Cardiac muscle cell (in vitro differentiated cells and primary cell): ENCODE measurements around the gene DNAH3. TPM values are rescaled to one million over a fixed set of nuclear protein-coding genes. Genes with fewer than 3 reads are reported as not detected.
"Not testable (repeated sequence)": the region's sequence is repeated elsewhere in the genome, so short reads cannot be mapped to it uniquely, and the experiment has no call there.

ENCODE experiments used
- DNase-seq, 2 donors: peaks; one replicate each; pipeline versions ENCODE4 v3.0.0 to v3.0.0-alpha.2; 2010 to 2017; ENCODE audit warnings: low read depth in 1 of 2, low spot score in 1 of 2
- H3K27ac ChIP-seq: fragments of 200-600 bp; sonication (generic); 2 replicates; pipeline ENCODE4 v1.5.1; 2016
- H3K27me3 ChIP-seq: fragments of 200-600 bp; sonication (generic); 2 replicates; pipeline ENCODE4 v1.6.0; 2016; ENCODE audit warnings: control low read depth
- H3K36me3 ChIP-seq: fragments of 200-600 bp; sonication (generic); 2 replicates; pipeline ENCODE4 v1.5.1; 2016; ENCODE audit warnings: control low read depth
- H3K4me1 ChIP-seq: fragments of 200-600 bp; sonication (generic); 2 replicates; pipeline ENCODE4 v1.8.1; 2017; ENCODE audit warnings: low read depth, mild to moderate bottlenecking, mixed run types
- H3K4me3 ChIP-seq: fragments of 200-600 bp; sonication (generic); 2 replicates; pipeline ENCODE4 v1.5.1; 2016; ENCODE audit warnings: mild to moderate bottlenecking
- H3K9me3 ChIP-seq: fragments of 200-600 bp; sonication (generic); 2 replicates; pipeline ENCODE4 v1.5.1; 2017; ENCODE audit warnings: low read depth, mild to moderate bottlenecking, control low read depth
- polyA plus RNA-seq: library from polyadenylated mRNA; unstranded; fragments of >200 nt; fragmentation: Nextera tagmentation; extraction: Ambion mirVana; gene quantifications from 2 replicates; pipeline ENCODE4 v1.2.1, GENCODE V29; 2016
- total RNA-seq: library from RNA; depleted of rRNA; stranded (reverse); fragments of >200 nt; gene quantifications from 2 replicates; pipeline ENCODE4 v1.2.3, GENCODE V29; 2016
- TF ChIP-seq, protein P1 (sequence below): IDR thresholded peaks from 2 replicates; pipeline ENCODE4 v1.5.1; 2012; ENCODE audit warnings: low read depth, mild to moderate bottlenecking, low read length

The DNAH3 gene, protein sequence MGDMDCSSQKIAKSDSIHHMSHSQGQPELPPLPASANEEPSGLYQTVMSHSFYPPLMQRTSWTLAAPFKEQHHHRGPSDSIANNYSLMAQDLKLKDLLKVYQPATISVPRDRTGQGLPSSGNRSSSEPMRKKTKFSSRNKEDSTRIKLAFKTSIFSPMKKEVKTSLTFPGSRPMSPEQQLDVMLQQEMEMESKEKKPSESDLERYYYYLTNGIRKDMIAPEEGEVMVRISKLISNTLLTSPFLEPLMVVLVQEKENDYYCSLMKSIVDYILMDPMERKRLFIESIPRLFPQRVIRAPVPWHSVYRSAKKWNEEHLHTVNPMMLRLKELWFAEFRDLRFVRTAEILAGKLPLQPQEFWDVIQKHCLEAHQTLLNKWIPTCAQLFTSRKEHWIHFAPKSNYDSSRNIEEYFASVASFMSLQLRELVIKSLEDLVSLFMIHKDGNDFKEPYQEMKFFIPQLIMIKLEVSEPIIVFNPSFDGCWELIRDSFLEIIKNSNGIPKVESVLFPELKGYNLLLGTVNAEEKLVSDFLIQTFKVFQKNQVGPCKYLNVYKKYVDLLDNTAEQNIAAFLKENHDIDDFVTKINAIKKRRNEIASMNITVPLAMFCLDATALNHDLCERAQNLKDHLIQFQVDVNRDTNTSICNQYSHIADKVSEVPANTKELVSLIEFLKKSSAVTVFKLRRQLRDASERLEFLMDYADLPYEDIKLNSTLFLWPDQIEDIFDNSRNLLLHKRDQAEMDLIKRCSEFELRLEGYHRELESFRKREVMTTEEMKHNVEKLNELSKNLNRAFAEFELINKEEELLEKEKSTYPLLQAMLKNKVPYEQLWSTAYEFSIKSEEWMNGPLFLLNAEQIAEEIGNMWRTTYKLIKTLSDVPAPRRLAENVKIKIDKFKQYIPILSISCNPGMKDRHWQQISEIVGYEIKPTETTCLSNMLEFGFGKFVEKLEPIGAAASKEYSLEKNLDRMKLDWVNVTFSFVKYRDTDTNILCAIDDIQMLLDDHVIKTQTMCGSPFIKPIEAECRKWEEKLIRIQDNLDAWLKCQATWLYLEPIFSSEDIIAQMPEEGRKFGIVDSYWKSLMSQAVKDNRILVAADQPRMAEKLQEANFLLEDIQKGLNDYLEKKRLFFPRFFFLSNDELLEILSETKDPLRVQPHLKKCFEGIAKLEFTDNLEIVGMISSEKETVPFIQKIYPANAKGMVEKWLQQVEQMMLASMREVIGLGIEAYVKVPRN (N-terminal part only)
- 0.39 TPM in 1 of 2 replicates, not detected in the other for total RNA-seq
- polyA plus RNA-seq, result not detected in 2 replicates

DNA sequence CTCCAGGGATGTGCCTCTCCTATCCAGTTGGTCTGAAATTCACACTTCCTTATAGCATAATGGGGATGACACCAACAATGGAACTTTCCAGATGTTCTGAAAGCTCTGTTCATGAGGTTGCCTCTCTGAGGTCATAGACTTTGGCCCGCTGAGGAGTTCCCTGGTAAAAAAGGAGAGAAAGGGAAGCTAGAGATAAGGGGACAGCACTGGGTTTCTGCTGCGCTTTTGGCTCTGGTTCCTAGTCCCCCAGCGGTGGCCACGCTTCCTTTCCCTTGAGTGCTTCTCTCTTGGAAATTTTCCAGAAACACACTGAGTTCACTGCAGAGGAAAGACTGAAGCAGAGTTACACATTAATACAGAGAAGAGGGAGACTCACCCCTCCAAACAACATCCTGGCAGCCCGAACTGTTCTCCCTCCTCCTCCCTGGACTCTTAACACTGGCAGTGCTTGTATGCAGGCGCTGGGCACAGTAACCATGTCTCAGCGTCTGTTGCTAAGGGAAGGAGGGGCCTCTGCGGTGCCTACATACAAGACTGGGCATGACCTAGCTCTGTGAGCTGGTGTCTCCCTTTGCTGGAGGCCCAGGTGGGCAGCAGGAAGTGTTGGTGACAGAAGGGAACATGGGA is at the start of gene DNAH3:
Gene DNAH3, minus strand, starts transcription at position 472 of the 627 bp plus-strand sequence. CDS start 527 bp downstream, outside the sequence.
- Histone ChIP-seq H3K9me3 (no peaks in the 10 kb centered on the region), H3K4me3 (no peak within 1 kb of the TSS), H3K27ac (no peak within 1 kb of the TSS), H3K4me1 (no peaks in the 10 kb centered on the region), H3K36me3 (no peaks in the 10 kb centered on the region), H3K27me3 (no peaks in the 10 kb centered on the region)
- peak in 1 of 2 donors; percentile 45 for DNase-seq
- TF ChIP-seq, protein P1, sequence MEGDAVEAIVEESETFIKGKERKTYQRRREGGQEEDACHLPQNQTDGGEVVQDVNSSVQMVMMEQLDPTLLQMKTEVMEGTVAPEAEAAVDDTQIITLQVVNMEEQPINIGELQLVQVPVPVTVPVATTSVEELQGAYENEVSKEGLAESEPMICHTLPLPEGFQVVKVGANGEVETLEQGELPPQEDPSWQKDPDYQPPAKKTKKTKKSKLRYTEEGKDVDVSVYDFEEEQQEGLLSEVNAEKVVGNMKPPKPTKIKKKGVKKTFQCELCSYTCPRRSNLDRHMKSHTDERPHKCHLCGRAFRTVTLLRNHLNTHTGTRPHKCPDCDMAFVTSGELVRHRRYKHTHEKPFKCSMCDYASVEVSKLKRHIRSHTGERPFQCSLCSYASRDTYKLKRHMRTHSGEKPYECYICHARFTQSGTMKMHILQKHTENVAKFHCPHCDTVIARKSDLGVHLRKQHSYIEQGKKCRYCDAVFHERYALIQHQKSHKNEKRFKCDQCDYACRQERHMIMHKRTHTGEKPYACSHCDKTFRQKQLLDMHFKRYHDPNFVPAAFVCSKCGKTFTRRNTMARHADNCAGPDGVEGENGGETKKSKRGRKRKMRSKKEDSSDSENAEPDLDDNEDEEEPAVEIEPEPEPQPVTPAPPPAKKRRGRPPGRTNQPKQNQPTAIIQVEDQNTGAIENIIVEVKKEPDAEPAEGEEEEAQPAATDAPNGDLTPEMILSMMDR, result no peak

DNA sequence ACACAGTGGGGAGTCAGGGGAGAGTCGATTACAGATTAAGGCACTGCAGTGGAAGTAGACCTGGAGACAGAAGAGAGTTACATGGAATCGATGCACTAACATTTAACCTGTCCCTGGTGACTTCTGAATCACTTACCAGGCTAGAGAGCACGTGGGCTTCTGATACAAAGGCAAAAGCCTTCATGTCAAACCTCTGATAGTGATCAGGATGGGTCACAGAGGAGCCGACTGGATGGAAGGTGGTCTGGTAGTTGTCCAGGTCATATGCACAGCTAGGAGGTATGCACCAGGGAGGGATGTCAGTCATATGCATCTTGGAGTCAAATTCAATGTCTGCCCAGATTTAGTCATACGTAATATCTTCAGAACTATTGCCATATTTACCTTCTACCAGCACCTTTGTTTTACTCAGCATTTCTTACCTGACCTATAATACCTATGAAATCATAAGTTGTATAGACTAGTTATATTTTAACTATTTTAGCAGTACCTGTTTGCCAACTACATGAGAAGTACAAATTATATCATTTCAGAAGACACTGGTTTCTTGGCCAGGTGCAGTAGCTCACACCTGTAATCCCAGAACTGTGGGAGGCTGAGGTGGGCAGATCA is 49.1 kb upstream of the DNAH3 start:
- Histone ChIP-seq H3K4me1 (no peaks in the 10 kb centered on the region), H3K27ac (no peak overlapping the region), H3K9me3 (no peaks in the 10 kb centered on the region), H3K36me3 (no peaks in the 10 kb centered on the region), H3K27me3 (peaks cover 5% of the 10 kb centered on the region), H3K4me3 (no peak overlapping the region)
- TF ChIP-seq, protein P1, result no peak
- DNase-seq, result no peak

DNA sequence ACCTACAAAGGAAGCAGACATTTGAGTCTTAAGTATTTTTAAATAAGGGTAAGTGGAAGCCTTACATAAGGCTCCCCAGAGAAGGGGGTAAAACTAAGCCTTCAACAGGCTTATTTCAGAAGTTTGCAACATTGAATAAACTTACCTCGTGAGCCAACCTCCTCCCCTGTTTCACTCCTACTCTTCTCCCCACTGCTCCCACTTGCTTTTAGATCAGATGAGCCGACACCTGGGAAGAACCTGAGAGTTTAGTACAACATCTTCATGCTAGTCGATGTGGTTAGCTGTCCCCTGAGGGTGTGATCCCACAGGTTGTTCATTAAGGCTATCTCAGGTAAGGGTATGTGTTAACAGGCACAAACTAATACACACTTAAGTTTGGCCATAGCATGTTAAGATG is 47.0 kb upstream of the DNAH3 start:
- no peaks in the 10 kb centered on the region for H3K4me1 ChIP-seq
- H3K36me3 ChIP-seq, result no peaks in the 10 kb centered on the region
- H3K27me3 ChIP-seq, result peaks cover 12% of the 10 kb centered on the region
- no peaks in the 10 kb centered on the region for H3K9me3 ChIP-seq
- DNase-seq, result no peak
- H3K4me3 ChIP-seq, result no peak overlapping the region
- TF ChIP-seq, protein P1, result no peak
- no peak overlapping the region for H3K27ac ChIP-seq

DNA sequence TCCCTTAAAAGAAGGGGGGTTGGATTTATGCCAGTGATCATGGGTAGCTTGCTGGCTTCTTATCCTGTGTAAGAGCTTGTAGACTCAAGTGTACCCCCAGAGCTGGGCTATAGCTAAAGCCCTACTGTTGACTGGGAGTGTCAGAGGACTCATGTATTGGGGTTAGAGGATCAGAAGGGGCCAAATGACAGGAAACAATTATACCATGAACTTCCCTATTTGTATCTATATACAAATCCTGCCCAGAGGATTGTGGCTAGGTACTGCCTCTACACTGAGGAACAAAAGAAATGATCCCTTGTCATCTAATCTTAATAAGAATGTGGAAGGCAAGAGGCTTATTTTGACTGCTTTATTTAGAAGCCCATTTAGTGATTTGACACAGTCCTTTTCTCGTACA is 46.5 kb upstream of the DNAH3 start:
- peaks cover 12% of the 10 kb centered on the region for H3K27me3 ChIP-seq
- H3K36me3 ChIP-seq, result no peaks in the 10 kb centered on the region
- no peak for DNase-seq
- H3K4me1 ChIP-seq, result no peaks in the 10 kb centered on the region
- H3K27ac ChIP-seq, result no peak overlapping the region
- TF ChIP-seq, protein P1, result no peak
- H3K4me3 ChIP-seq, result no peak overlapping the region
- H3K9me3 ChIP-seq, result no peaks in the 10 kb centered on the region

DNA sequence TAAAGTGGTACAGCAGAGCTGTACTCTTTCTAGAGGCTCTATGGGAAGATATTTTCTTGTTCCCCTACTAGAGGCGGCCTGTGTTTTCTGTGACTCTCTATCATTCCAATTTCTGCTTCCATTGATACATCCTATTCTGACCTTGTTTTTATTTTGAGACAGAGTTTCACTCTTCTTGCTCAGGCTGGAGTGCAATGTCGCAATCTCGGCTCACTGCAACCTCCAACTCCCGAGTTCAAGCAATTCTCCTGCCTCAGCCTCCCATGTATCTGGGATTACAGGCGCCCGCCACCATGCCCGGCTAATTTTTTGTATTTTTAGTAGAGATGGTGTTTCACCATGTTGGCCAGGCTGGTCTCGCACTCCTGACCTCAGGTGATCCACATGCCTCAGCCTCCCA is 44.7 kb upstream of the DNAH3 start:
- not testable (repeated sequence) for DNase-seq, H3K4me1 ChIP-seq, H3K27ac ChIP-seq, H3K4me3 ChIP-seq, H3K9me3 ChIP-seq, H3K36me3 ChIP-seq
- peaks cover 12% of the 10 kb centered on the region for H3K27me3 ChIP-seq
